Measurements from ENCODE around the gene PF4V1. TPM values are rescaled to one million over a fixed set of nuclear protein-coding genes. Genes with fewer than 3 reads are reported as not detected.

PF4V1 gene
- total RNA-seq, 1 donor from 2014 or later = not detected

DNA sequence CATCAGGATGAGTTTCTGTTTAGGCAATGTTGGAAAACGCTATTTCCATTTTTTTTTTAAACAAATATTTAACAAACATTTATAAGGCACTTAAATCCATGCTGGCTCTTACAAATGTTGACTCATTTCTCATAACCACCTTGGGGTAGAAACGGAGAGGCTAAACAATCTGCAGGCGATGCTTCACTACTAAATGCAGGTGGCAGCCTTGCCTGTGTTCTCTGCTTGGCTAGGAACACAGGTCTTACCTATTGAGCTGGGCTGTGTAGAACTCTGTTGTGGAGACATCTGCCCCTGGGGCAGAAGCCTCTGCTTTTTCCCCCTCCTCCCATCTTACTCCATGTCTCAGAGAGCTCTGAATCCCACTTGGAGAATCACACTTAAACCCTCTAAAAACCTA is 14.7 kb downstream of the PF4V1 start:
- no peak for DNase-seq (ENCODE audit: low spot score)
- Mint-ChIP-seq H3K9me3 (no peaks in the 10 kb centered on the region), H3K36me3 (ENCODE audit: low read depth) (no peaks in the 10 kb centered on the region), H3K4me3 (ENCODE audit: low read depth) (no peak overlapping the region), H3K27me3 (ENCODE audit: low read depth) (peaks cover 30% of the 10 kb centered on the region), H3K27ac (no peak overlapping the region), H3K4me1 (ENCODE audit: low read depth) (no peaks in the 10 kb centered on the region)
- intact Hi-C loops (cut with micrococcal nuclease) = no loop called here

DNA sequence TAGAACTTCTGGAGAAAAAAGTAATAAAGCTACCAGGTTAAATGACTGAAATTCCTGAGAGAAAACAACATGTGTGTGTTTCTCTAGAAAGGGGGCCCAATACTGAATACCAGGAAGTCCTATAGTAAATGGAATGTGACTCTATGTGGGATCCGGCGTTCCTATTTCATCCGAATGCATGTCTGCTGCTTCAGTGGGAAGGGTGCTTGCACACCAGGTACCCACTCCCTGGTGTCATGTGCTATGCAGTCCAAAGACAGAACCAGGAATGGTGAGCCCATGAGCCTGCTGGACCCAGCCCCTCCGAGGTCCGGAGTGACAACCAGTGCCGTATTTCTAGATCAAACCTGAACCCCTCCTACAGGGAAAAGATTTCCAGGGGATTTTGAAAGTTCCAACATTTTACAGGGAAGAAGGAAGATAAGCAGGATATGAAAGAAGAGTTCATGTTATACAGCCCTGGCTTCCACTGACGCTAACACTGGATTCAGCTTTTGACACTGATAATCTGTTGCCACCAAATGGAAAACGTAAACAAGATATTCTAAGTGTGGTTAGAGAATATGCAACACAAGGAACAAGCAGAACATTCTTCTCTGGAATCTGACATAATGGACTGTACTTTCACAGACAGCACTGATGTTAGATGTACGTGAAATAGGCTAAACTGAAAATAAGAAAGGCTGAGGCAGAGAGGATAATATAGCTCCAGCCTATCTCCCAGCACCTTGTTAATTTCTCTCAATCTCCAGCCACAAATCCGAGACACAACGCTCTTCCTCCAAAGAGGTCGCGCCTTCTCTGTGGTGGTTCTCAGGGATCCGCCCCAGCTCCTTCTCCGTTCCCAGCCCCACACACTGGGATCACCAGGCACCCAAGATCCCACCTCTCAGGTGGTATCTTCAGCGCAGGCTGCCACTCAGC is 15.4 kb downstream of the PF4V1 start:
- Mint-ChIP-seq H3K9me3 (no peaks in the 10 kb centered on the region), H3K4me3 (ENCODE audit: low read depth) (no peak overlapping the region), H3K36me3 (ENCODE audit: low read depth) (no peaks in the 10 kb centered on the region), H3K27me3 (ENCODE audit: low read depth) (peaks cover 30% of the 10 kb centered on the region), H3K4me1 (ENCODE audit: low read depth) (no peaks in the 10 kb centered on the region), H3K27ac (no peak overlapping the region)
- intact Hi-C loops (cut with micrococcal nuclease) = no loop called here
- no peak for DNase-seq (ENCODE audit: low spot score)

DNA sequence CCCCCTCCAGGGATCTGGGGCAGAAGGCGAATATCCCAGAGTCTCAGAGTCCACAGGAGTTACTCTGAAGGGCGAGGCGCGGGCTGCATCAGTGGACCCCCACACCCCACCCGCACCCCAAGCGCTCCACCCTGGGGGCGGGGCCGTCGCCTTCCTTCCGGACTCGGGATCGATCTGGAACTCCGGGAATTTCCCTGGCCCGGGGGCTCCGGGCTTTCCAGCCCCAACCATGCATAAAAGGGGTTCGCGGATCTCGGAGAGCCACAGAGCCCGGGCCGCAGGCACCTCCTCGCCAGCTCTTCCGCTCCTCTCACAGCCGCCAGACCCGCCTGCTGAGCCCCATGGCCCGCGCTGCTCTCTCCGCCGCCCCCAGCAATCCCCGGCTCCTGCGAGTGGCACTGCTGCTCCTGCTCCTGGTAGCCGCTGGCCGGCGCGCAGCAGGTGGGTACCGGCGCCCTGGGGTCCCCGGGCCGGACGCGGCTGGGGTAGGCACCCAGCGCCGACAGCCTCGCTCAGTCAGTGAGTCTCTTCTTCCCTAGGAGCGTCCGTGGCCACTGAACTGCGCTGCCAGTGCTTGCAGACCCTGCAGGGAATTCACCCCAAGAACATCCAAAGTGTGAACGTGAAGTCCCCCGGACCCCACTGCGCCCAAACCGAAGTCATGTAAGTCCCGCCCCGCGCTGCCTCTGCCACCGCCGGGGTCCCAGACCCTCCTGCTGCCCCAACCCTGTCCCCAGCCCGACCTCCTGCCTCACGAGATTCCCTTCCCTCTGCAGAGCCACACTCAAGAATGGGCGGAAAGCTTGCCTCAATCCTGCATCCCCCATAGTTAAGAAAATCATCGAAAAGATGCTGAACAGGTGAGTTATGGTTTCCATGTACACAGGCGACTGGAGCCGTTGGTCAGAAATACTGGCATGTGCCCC is 16.3 kb downstream of the PF4V1 start, which contains the start of gene CXCL1:
TSS of gene CXCL1 (plus strand) at position 264 of the 926 bp plus-strand sequence. CDS start at position 342, 78 bp downstream.
- H3K27ac Mint-ChIP-seq = no peak within 1 kb of the TSS
- no peaks in the 10 kb centered on the region for H3K4me1 Mint-ChIP-seq (ENCODE audit: low read depth)
- no peaks in the 10 kb centered on the region for H3K36me3 Mint-ChIP-seq (ENCODE audit: low read depth)
- H3K27me3 Mint-ChIP-seq (ENCODE audit: low read depth) = peaks cover 30% of the 10 kb centered on the region
- DNase-seq (ENCODE audit: low spot score) = no peak
- H3K4me3 Mint-ChIP-seq (ENCODE audit: low read depth) = no peak within 1 kb of the TSS
- H3K9me3 Mint-ChIP-seq = no peaks in the 10 kb centered on the region
- intact Hi-C loops (cut with micrococcal nuclease) = no loop called here

DNA sequence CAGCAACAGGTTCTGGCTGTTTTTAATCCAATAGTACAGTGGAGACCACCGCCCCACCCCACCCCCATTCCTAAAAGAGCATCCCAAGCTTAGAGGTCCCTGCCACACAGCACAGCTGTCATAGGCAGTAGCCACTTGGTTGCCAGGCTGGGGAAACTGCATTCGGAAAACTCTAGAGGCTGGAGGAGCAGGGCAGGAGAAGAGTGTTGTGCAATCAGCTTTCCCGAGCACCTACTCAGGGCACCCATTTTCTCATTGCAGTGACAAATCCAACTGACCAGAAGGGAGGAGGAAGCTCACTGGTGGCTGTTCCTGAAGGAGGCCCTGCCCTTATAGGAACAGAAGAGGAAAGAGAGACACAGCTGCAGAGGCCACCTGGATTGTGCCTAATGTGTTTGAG is 17.2 kb downstream of the PF4V1 start:
- intact Hi-C loops (cut with micrococcal nuclease) = no loop called here
- Mint-ChIP-seq H3K27ac (no peak overlapping the region), H3K36me3 (ENCODE audit: low read depth) (no peaks in the 10 kb centered on the region)

DNA sequence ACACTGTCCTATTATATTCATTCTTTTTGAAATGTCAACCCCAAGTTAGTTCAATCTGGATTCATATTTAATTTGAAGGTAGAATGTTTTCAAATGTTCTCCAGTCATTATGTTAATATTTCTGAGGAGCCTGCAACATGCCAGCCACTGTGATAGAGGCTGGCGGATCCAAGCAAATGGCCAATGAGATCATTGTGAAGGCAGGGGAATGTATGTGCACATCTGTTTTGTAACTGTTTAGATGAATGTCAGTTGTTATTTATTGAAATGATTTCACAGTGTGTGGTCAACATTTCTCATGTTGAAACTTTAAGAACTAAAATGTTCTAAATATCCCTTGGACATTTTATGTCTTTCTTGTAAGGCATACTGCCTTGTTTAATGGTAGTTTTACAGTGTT is 17.7 kb downstream of the PF4V1 start:
- H3K4me1 Mint-ChIP-seq (ENCODE audit: low read depth) = no peaks in the 10 kb centered on the region
- H3K27ac Mint-ChIP-seq = no peak overlapping the region
- intact Hi-C loops (cut with micrococcal nuclease) = no loop called here
- DNase-seq (ENCODE audit: low spot score) = no peak
- H3K9me3 Mint-ChIP-seq = no peaks in the 10 kb centered on the region
- no peaks in the 10 kb centered on the region for H3K36me3 Mint-ChIP-seq (ENCODE audit: low read depth)
- peaks cover 30% of the 10 kb centered on the region for H3K27me3 Mint-ChIP-seq (ENCODE audit: low read depth)
- H3K4me3 Mint-ChIP-seq (ENCODE audit: low read depth) = no peak overlapping the region

More for the DNA sequence above, 17.2 kb downstream of the PF4V1 start:
- peaks cover 30% of the 10 kb centered on the region for H3K27me3 Mint-ChIP-seq (ENCODE audit: low read depth)
- no peak overlapping the region for H3K4me3 Mint-ChIP-seq (ENCODE audit: low read depth)
- no peak for DNase-seq (ENCODE audit: low spot score)
- no peaks in the 10 kb centered on the region for H3K9me3 Mint-ChIP-seq
- no peaks in the 10 kb centered on the region for H3K4me1 Mint-ChIP-seq (ENCODE audit: low read depth)

DNA sequence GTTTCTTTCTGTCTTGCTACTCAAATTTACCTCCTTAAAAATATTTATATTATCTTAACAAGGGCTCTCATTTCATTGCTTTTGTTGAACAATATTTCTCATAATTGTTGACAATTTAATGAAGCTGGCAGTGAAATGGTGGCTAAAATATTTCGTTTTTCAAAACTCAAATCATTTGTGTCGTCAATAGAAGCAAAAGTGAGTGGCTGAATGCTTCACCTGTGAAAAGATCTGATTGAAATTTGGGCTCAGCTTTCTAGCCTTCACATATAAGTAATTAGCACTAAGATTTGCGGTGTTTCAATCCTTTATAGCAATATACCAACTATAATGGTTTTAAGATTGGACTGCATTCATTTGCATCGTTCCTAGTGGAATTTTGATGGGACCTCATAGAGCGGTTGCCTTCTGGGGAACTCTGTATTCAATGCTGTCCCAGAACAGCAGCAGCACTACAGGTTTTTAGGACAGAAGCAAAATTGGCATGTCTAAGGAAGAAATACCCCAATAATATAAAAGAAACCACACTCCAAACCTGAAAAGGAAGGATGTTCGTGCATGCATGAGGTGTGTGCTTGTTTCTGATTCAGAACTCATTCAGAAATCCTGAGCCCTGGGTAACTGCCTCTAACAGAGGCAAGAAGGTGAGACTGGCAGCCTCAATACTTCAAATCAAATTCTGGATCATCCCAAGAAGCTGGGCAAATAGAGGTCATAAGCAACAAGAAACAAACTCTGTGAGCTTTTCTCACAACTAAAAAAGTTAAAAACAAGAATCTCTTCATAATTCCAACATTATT is 18.6 kb downstream of the PF4V1 start:
- Mint-ChIP-seq H3K9me3 (no peaks in the 10 kb centered on the region), H3K4me1 (ENCODE audit: low read depth) (no peaks in the 10 kb centered on the region), H3K4me3 (ENCODE audit: low read depth) (no peak overlapping the region), H3K36me3 (ENCODE audit: low read depth) (no peaks in the 10 kb centered on the region), H3K27ac (no peak overlapping the region), H3K27me3 (ENCODE audit: low read depth) (peaks cover 28% of the 10 kb centered on the region)
- intact Hi-C loops (cut with micrococcal nuclease) = no loop called here
- DNase-seq (ENCODE audit: low spot score) = no peak

DNA sequence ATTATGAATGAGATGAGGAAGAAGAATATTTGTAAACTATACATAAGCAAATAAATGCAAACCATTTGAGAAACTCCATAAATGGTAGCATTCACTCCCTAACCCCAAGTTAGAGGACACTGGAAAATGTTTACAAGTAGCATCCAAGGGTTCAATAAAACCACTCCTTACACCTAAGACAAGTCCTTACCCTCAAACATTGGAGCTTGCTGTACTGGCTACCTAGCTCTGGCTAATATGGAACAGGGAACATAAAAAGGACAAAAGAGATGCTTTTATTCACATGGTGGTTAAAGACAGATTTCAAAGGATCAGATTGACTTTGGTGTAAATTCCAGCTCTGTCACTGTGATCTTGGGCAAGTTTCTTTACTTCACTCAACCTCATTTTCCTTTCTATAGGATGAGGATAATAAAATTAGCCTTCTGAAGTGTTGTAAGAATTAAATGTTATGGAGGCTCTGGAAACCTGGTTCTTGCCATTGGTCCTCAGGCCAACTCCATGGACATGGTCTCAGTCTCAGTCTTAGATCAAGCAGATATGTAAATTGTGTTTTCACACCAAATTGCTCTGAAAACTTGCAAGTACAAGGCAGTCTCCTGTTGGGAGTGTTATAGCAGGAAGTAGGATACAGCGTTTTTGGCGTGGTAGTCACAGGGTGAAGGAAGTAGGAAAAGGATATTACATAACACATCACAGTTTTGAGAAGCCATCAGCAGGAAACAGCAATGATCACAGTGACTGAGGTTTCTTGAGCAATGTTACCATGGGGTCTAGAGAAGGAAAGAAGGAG is 19.4 kb downstream of the PF4V1 start:
- Mint-ChIP-seq H3K4me3 (ENCODE audit: low read depth) (no peak overlapping the region), H3K27me3 (ENCODE audit: low read depth) (peaks cover 26% of the 10 kb centered on the region), H3K9me3 (no peaks in the 10 kb centered on the region), H3K4me1 (ENCODE audit: low read depth) (no peaks in the 10 kb centered on the region), H3K36me3 (ENCODE audit: low read depth) (no peaks in the 10 kb centered on the region), H3K27ac (no peak overlapping the region)
- intact Hi-C loops (cut with micrococcal nuclease) = no loop called here
- DNase-seq (ENCODE audit: low spot score) = no peak

DNA sequence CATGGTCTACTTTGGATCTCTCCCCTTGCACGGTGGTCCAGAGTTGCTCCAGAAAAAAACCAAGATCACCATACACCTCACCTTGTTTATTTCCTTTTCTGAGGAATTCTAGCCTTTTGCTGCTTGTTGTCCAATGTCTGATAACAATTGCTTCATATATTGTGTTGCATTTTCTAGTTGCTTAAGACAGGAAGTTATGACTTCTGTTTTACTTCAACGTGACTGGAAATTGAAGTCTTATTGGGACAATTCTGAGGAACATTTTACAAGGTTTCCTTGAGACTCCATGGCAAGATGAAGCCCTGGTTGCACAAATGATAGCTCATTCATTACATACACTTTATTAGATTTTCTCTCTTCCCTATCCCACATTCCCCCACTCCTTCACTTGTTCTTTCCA is 21.3 kb downstream of the PF4V1 start:
- Mint-ChIP-seq H3K9me3 (no peaks in the 10 kb centered on the region), H3K36me3 (ENCODE audit: low read depth) (no peaks in the 10 kb centered on the region), H3K4me1 (ENCODE audit: low read depth) (no peaks in the 10 kb centered on the region), H3K4me3 (ENCODE audit: low read depth) (no peak overlapping the region), H3K27me3 (ENCODE audit: low read depth) (peaks cover 15% of the 10 kb centered on the region), H3K27ac (no peak overlapping the region)
- no peak for DNase-seq (ENCODE audit: low spot score)
- intact Hi-C loops (cut with micrococcal nuclease) = no loop called here

DNA sequence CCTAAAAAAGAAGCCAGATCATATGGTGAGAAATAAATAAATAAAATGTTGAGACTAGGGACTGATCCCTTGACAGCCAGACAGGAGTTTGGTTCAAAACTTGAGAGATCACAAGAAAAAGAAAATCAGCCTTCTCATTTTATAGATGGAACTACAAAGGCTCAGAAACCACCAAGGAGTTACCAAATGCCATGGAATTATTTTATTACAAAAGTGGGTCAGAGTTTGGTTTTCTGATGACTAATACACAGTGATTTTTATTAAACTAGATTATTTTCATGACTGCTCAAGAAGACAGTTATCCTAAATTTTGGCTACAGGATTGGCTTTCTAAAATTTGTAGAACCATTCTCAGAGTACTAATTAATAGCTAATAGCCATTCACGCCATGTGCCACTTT is 22.3 kb downstream of the PF4V1 start:
- no peak overlapping the region for H3K27ac Mint-ChIP-seq
- DNase-seq (ENCODE audit: low spot score) = no peak
- no peaks in the 10 kb centered on the region for H3K9me3 Mint-ChIP-seq
- intact Hi-C loops (cut with micrococcal nuclease) = no loop called here
- no peaks in the 10 kb centered on the region for H3K36me3 Mint-ChIP-seq (ENCODE audit: low read depth)
- H3K4me1 Mint-ChIP-seq (ENCODE audit: low read depth) = no peaks in the 10 kb centered on the region
- H3K27me3 Mint-ChIP-seq (ENCODE audit: low read depth) = peaks cover 5% of the 10 kb centered on the region
- no peak overlapping the region for H3K4me3 Mint-ChIP-seq (ENCODE audit: low read depth)

DNA sequence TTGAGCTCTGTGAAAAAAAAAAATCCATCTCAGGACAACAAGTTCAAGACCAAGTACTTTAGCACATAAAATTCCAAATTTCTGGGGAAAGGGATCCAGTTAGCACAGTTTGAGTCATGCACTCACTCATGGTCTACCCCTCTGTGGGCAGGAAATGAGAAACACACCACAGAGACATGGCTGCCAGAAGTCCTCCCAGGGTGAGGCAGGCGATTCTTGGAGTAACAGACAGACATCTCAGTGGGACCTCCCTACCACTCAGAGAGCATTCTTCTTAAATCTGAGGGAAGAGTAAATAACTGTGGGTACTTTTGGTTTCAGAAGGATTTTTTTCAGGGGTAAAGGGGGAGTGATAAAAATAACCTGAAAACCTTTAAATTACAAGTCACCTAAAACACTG is 30.2 kb downstream of the PF4V1 start:
- no peak for DNase-seq (ENCODE audit: low spot score)
- intact Hi-C loops (cut with micrococcal nuclease) = no loop called here
- no peaks in the 10 kb centered on the region for H3K9me3 Mint-ChIP-seq
- no peaks in the 10 kb centered on the region for H3K4me1 Mint-ChIP-seq (ENCODE audit: low read depth)
- no peak overlapping the region for H3K4me3 Mint-ChIP-seq (ENCODE audit: low read depth)
- H3K27ac Mint-ChIP-seq = no peak overlapping the region
- no peaks in the 10 kb centered on the region for H3K27me3 Mint-ChIP-seq (ENCODE audit: low read depth)
- no peaks in the 10 kb centered on the region for H3K36me3 Mint-ChIP-seq (ENCODE audit: low read depth)

DNA sequence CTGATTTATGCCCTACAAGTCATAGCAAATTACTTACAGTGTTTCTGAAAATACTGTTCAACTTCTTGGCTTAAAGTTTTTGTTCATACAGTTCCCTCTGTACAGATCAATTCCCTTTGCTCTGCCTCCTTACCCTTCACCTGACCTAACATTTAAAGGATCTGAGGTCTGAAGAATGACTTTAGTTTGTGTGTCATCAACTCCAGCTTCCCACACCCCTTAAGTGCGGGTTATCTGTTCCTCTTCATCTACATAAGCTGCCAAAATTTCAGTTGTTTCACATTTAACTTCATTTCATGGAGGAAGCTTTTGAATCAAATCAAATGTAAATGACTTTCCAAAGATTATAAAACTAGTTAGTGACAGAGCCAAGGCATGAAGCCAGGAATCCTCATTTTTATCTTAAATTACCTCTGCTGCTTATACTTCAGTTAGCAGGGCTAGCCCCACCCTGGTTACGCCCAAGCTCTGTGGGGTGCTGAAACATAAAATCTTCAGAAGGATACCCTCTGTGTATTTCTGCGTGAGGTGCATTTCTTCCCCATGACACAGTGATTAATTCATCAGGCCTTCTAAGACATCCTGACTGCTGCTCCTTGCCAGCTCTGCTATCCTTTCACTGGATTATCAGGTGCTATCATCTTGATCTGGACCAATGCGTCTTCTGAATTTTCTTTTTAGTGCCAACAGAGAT is 32.6 kb downstream of the PF4V1 start:
- intact Hi-C loops (cut with micrococcal nuclease) = no loop called here
- no peak overlapping the region for H3K27ac Mint-ChIP-seq
- no peaks in the 10 kb centered on the region for H3K4me1 Mint-ChIP-seq (ENCODE audit: low read depth)
- no peak for DNase-seq (ENCODE audit: low spot score)
- H3K27me3 Mint-ChIP-seq (ENCODE audit: low read depth) = no peaks in the 10 kb centered on the region
- no peaks in the 10 kb centered on the region for H3K9me3 Mint-ChIP-seq
- H3K36me3 Mint-ChIP-seq (ENCODE audit: low read depth) = no peaks in the 10 kb centered on the region
- no peak overlapping the region for H3K4me3 Mint-ChIP-seq (ENCODE audit: low read depth)

Measured in activated T-helper 2 cell treated with anti-CD3 and anti-CD28 coated beads, Interferon-gamma antibody, Interleukin-2, Interleukin-4, amounts not matched to agents 10 μg/mL and 5 μg/mL and 100 μg/mL, durations not matched to agents 14 hours and 24 hours and 36 hours (primary cell).